CD4-positive, alpha-beta T cell treated with Interleukin-15 for 4 hours (primary cell): ENCODE data around the gene MYO6.
A peak's percentile ranks its signal among the peaks of the same experiment; 100 is the strongest.
"Not testable (repeated sequence)": the region's sequence is repeated elsewhere in the genome, so short reads cannot be mapped to it uniquely, and the experiment has no call there.

Source experiments
- DNase-seq: peaks from one replicate; pipeline ENCODE4 v3.0.0-alpha.2; 2020; ENCODE audit warnings: low spot score

Gene MYO6

GRCh38 chr6:75748743-75749538 lies at the start of gene MYO6:
MYO6 (plus strand) TSS chr6:75749239; CDS start chr6:75817548, 68,309 bp downstream.
- DNase-seq: peak; percentile 25

- not testable (repeated sequence) for DNase-seq
Measured at GRCh38 chr6:75708334-75708733, 40.7 kb upstream of the MYO6 start.

GRCh38 chr6:75711173-75711572 lies 37.9 kb upstream of the MYO6 start:
- DNase-seq: no peak

GRCh38 chr6:75719133-75719532 lies 29.9 kb upstream of the MYO6 start:
- no peak for DNase-seq

- DNase-seq: no peak
Measured at GRCh38 chr6:75723382-75723781, 25.7 kb upstream of the MYO6 start.

GRCh38 chr6:75727206-75727605 lies 21.8 kb upstream of the MYO6 start:
- DNase-seq: no peak

- DNase-seq: not testable (repeated sequence)
Measured at GRCh38 chr6:75731029-75731428, 18.0 kb upstream of the MYO6 start.

GRCh38 chr6:75735491-75736186 lies 13.4 kb upstream of the MYO6 start:
- DNase-seq: no peak

GRCh38 chr6:75743971-75744370 lies 5.1 kb upstream of the MYO6 start:
- no peak for DNase-seq

- no peak for DNase-seq
Measured at GRCh38 chr6:75745404-75745803, 3.6 kb upstream of the MYO6 start.

GRCh38 chr6:75746221-75746620 lies 2.8 kb upstream of the MYO6 start:
- no peak for DNase-seq

GRCh38 chr6:75747152-75747992 lies 1.7 kb upstream of the MYO6 start:
- no peak for DNase-seq

GRCh38 chr6:75748003-75748742 lies 866 bp upstream of the MYO6 start:
- DNase-seq: no peak

GRCh38 chr6:75751443-75751842 lies 2.4 kb downstream of the MYO6 start:
- no peak for DNase-seq

GRCh38 chr6:75752365-75752764 lies 3.3 kb downstream of the MYO6 start:
- no peak for DNase-seq

GRCh38 chr6:75755704-75756103 lies 6.7 kb downstream of the MYO6 start:
- DNase-seq: no peak

- DNase-seq: no peak
Measured at GRCh38 chr6:75757295-75757694, 8.3 kb downstream of the MYO6 start.

GRCh38 chr6:75758061-75758460 lies 9.0 kb downstream of the MYO6 start:
- DNase-seq: no peak

- DNase-seq: no peak
Measured at GRCh38 chr6:75759207-75759606, 10.2 kb downstream of the MYO6 start.

GRCh38 chr6:75760320-75760719 lies 11.3 kb downstream of the MYO6 start:
- no peak for DNase-seq

- DNase-seq: no peak
Measured at GRCh38 chr6:75761489-75761888, 12.4 kb downstream of the MYO6 start.

GRCh38 chr6:75762063-75762462 lies 13.0 kb downstream of the MYO6 start:
- DNase-seq: no peak
